Vagina (tissue), 2 donors: ENCODE data around the gene NPLOC4. TPM values are rescaled to one million over a fixed set of nuclear protein-coding genes. Genes with fewer than 3 reads are reported as not detected.

Source experiments
- DNase-seq, 2 donors: peaks; one replicate each; pipeline ENCODE4 v3.0.0-alpha.2; 2017; ENCODE audit errors: extremely low spot score in 2 of 2
- H3K27ac ChIP-seq: fragments of 200-600 bp; sonication (generic); one replicate; pipeline ENCODE4 v1.5.1; 2019
- H3K27me3 ChIP-seq: fragments of 200-600 bp; sonication (generic); one replicate; pipeline ENCODE4 v1.5.1; 2019
- H3K36me3 ChIP-seq, 2 donors: fragments of 200-600 bp; sonication (generic); one replicate each; pipeline ENCODE4 v1.5.1; 2017 to 2019
- H3K4me1 ChIP-seq: fragments of 200-600 bp; sonication (generic); one replicate; pipeline ENCODE4 v1.5.1; 2019
- H3K4me3 ChIP-seq, 2 donors: fragments of 200-600 bp; sonication (generic); 1 replicate in 1 of 2; 2 replicates in 1 of 2; pipeline ENCODE4 v1.5.1; 2016 to 2019
- H3K9me3 ChIP-seq: fragments of 200-600 bp; sonication (generic); one replicate; pipeline ENCODE4 v1.5.1; 2019
- CTCF ChIP-seq, 3 experiments: fragments of 450-650 bp in 2 of 3; fragments of 200-600 bp in 1 of 3; sonication (generic) in 1 of 3; IDR thresholded peaks; one replicate each; pipeline ENCODE4 v1.5.1; 2017 to 2019; ENCODE audit warnings: antibody characterized with exemption in 3 of 3, mild to moderate bottlenecking in 2 of 3, moderate library complexity in 2 of 3
- POLR2A ChIP-seq, 2 donors: fragments of 450-650 bp; IDR thresholded peaks; one replicate each; pipeline ENCODE4 v1.6.1; 2017; ENCODE audit warnings: antibody characterized with exemption in 2 of 2, mild to moderate bottlenecking in 2 of 2, moderate library complexity in 2 of 2
- POLR2AphosphoS5 ChIP-seq, 2 donors: sonication (generic); formaldehyde crosslinking; IDR thresholded peaks; one replicate each; pipeline ENCODE4 v1.9.0; 2017; ENCODE audit warnings: antibody characterized with exemption in 2 of 2, mild to moderate bottlenecking in 2 of 2, low read depth in 1 of 2; ENCODE audit not compliant: insufficient read depth in 1 of 2
- intact Hi-C: fragments of 100-400 bp; cut with DNase I; formaldehyde crosslinking; loops from one replicate; pipeline ENCODE4 v1.15.1; 2023
- total RNA-seq: library from RNA; depleted of rRNA; stranded (reverse); fragments of >200 nt; gene quantifications from one replicate; pipeline ENCODE4 v1.2.3, GENCODE V29; 2016

Gene NPLOC4
- total RNA-seq, 1 donor from 2014 or later: 68.3 TPM

- intact Hi-C loops: no loop called here
- Histone ChIP-seq H3K9me3 (no peaks in the 10 kb centered on the region), H3K4me3 (no peak overlapping the region), H3K27me3 (no peaks in the 10 kb centered on the region), H3K36me3 (peaks cover 0 to 59% of the 10 kb centered on the region in 2 donors), H3K4me1 (peaks cover 32% of the 10 kb centered on the region), H3K27ac (no peak overlapping the region)
- no peak for DNase-seq
- TF ChIP-seq CTCF (IDR thresholded peaks at IDR 0.05): no peak
- no peak for TF ChIP-seq POLR2AphosphoS5 (IDR thresholded peaks at IDR 0.05; ENCODE audit: insufficient read depth in 1 of 2, low read depth in 1 of 2)
- TF ChIP-seq POLR2A (IDR thresholded peaks at IDR 0.05): no peak
Measured at GRCh38 chr17:81568416-81568815, 68.5 kb downstream of the NPLOC4 start.

- peak overlapping the region; percentile 27 for H3K27ac ChIP-seq
- no peaks in the 10 kb centered on the region for H3K9me3 ChIP-seq
- no peaks in the 10 kb centered on the region for H3K27me3 ChIP-seq
- DNase-seq: no peak
- H3K4me3 ChIP-seq: peak overlapping the region in 1 of 2 donors; percentile 22
- peaks cover 32% of the 10 kb centered on the region for H3K4me1 ChIP-seq
- peaks cover 0 to 71% of the 10 kb centered on the region in 2 donors for H3K36me3 ChIP-seq
- TF ChIP-seq POLR2AphosphoS5 (IDR thresholded peaks at IDR 0.05; ENCODE audit: insufficient read depth in 1 of 2, low read depth in 1 of 2) (no peak), POLR2A (IDR thresholded peaks at IDR 0.05) (no peak), CTCF (IDR thresholded peaks at IDR 0.05) (no peak)
- intact Hi-C loops: no loop called here
Measured at GRCh38 chr17:81567191-81567590, 69.7 kb downstream of the NPLOC4 start.

GRCh38 chr17:81566461-81567126, 70.3 kb downstream of the NPLOC4 start:
- no peak for DNase-seq
- Histone ChIP-seq H3K4me3 (peak overlapping the region in 1 of 2 donors; percentile 22), H3K4me1 (peaks cover 32% of the 10 kb centered on the region), H3K9me3 (no peaks in the 10 kb centered on the region), H3K27ac (peak overlapping the region; percentile 27), H3K27me3 (no peaks in the 10 kb centered on the region), H3K36me3 (peaks cover 0 to 71% of the 10 kb centered on the region in 2 donors)
- intact Hi-C loops: no loop called here
- TF ChIP-seq POLR2AphosphoS5 (IDR thresholded peaks at IDR 0.05; ENCODE audit: insufficient read depth in 1 of 2, low read depth in 1 of 2) (peak; percentile 54 to 85), POLR2A (IDR thresholded peaks at IDR 0.05) (no peak)

- Histone ChIP-seq H3K27ac (no peak overlapping the region), H3K27me3 (no peaks in the 10 kb centered on the region), H3K4me1 (peaks cover 32% of the 10 kb centered on the region), H3K36me3 (peaks cover 0 to 69% of the 10 kb centered on the region in 2 donors), H3K9me3 (no peaks in the 10 kb centered on the region), H3K4me3 (no peak overlapping the region)
- no peak for DNase-seq
- TF ChIP-seq POLR2AphosphoS5 (IDR thresholded peaks at IDR 0.05; ENCODE audit: insufficient read depth in 1 of 2, low read depth in 1 of 2) (no peak), POLR2A (IDR thresholded peaks at IDR 0.05) (no peak), CTCF (IDR thresholded peaks at IDR 0.05) (no peak)
- intact Hi-C loops: no loop called here
Measured at GRCh38 chr17:81565231-81565630, 71.7 kb downstream of the NPLOC4 start.

GRCh38 chr17:81564778-81565177, 72.1 kb downstream of the NPLOC4 start:
- peaks cover 32% of the 10 kb centered on the region for H3K4me1 ChIP-seq
- peaks cover 0 to 68% of the 10 kb centered on the region in 2 donors for H3K36me3 ChIP-seq
- no peaks in the 10 kb centered on the region for H3K27me3 ChIP-seq
- H3K4me3 ChIP-seq: no peak overlapping the region
- H3K9me3 ChIP-seq: no peaks in the 10 kb centered on the region
- H3K27ac ChIP-seq: no peak overlapping the region
- DNase-seq: no peak
- intact Hi-C loops: no loop called here
- no peak for TF ChIP-seq POLR2A (IDR thresholded peaks at IDR 0.05)
- no peak for TF ChIP-seq POLR2AphosphoS5 (IDR thresholded peaks at IDR 0.05; ENCODE audit: insufficient read depth in 1 of 2, low read depth in 1 of 2)
- TF ChIP-seq CTCF (IDR thresholded peaks at IDR 0.05): no peak
